ENCODE results near the gene GP5.

Gene GP5

DNA sequence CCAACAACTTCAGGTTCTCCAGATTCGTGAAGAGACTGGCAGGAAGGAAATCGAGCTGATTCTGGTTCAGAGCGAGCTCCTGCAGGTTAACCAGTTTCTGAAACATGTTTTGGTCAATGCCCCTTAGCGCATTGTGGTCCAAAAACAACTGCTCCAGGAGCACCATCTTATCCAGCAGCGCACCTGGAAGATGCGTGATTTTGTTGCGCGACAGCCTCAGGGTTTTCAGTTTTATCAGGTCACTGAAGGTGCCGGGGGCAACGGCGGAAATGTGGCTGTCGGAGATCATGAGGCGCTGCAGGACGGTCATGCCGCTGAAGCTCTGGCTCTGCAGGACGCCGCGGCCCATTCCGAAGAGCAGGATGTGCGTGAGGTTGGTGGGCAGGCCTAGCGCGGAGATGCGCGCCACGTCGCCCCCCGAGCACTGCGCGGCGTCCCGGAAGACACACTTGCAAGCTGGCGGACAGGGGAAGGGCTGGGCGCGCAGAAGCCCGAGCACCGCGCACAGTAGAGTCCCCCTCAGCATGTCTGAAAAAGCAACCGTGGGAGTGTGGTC lies 1.2 kb downstream of the GP5 start:
- no peak for DNase-seq (ENCODE audit: low read depth)

DNA sequence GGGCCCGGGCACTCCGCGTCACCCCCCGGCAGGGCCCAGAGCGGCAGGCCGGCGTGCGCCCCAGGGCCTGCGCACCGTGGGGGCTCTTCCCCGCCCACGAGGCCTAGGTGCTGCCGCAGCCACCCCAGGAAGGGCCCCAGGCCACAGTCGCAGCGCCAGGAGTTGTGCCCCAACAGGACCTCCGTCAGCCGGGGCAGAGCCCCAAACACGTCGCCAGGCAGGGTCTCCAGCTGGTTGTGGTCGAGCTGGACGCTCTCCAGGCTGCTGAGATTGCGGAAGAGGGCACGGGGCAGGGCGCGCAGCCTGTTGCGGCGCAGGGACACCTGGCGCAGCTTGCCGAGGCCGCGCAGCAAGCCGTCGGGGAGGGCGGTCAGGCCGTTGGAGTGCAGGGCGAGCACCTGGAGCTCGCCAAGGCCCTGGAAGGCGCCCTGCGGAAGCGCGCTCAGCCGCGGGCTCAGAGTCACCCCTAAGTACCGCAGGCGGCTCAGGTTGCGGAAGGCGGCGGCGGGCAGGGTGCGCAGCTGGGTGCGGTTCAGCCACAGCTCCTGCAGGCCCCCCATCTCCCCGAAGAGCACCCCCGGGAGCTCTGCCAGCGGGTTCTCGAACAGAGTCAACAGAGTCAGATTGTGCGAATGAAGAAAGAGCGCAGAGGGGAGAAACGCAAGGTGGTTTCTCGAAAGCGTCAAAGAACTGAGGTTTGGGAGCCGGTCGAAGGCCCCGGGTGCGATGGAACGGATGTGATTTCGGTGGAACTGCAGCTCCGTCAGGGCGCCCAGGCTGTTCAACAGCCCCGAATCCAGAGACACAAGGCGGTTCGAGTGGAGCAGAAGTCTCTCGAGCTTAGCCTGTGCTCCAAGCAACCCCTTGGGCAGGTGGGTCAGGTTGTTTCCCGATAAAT lies 2.0 kb downstream of the GP5 start:
- DNase-seq (ENCODE audit: low read depth), result peak; percentile 27

DNA sequence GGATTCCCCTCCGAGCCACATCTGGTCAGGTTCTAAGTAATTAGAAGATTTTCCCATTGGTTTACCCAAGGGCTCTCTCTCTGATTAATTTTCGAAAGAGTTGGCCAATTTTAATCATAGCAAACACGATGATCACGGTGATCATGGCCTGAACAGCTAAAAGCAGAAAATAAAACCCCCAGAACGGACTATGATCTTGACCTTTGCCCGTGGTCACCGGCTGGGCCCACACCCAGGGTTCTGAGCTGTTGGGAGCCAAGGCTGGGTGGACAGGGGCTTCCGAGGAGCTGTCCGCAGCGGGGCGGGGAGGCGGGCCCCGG lies 2.6 kb downstream of the GP5 start:
- no peak for DNase-seq (ENCODE audit: low read depth)

DNA sequence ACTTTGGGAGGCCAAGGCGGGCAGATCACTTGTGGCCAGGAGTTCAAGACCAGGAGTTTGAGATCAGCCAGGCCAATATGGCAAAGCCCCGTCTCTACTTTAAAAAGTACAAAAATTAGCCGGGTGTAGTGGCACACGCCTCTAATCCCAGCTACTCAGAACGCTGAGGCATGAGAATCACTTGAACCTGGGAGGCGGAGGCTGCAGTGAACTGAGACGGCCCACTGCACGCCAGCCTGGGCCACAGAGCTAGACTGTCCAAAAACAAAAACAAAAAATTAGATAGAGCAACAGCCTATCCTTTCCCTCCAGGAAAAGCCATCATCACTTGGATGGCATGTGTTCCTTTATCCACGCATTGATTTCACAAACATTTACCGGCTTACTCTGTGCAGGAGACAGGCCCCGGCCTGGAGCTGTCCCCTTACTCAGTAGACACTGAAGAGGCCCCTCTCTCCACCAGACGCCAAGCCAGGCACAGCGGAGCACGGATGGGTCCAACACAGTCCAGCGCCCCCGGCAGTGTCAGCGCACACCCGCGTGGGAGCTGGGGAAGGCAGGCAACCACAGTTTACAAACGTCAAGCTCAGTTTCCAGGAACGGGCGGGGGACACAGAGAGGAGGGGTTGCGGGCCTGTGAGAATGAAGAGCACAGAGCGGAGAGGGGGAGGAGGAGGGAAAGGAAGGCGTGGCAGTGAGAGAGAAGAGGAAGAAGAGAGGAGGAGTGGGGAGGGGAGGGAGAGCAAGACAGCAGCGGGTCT lies 3.1 kb downstream of the GP5 start:
- DNase-seq (ENCODE audit: low read depth), result peak; percentile 46

DNA sequence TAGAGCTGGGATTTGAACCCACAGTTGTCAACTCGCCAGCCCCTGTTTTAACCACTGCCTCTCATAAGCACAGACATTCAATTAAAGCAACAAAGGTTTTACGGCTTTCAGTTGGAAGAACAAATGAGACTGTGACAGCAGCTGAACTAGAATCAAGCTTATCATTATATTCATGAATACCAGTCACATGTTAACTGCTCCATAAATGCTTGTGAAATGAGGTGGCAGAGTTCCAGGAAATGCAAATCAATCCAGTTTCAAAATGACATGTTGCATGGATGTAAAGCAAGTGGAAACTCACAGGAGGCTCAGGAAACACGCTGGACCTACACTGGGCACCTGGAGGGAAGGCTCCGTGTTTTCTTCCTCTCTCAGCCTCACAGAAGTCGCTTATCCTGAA lies 3.9 kb downstream of the GP5 start:
- peak; percentile 52 for DNase-seq (ENCODE audit: low read depth)

DNA sequence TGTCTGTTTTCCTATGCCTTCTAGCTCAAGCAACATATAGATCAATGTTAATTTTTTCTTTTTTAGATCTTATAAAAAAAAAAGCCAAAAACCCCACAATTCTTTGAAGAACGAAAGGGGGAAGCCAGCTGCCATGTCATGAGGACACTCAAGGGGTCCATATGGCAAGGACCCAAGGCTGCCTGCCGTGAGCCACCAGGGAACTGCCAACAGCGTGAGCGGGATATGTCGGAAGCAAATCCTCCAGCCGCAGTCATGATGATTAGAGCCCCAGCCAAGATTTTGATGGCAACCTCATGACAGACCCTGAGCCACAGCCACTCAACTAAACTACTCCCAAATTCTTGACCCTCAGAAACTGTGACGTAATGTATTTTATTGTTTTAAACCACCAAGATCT lies 6.5 kb downstream of the GP5 start:
- no peak for DNase-seq (ENCODE audit: low read depth)

DNA sequence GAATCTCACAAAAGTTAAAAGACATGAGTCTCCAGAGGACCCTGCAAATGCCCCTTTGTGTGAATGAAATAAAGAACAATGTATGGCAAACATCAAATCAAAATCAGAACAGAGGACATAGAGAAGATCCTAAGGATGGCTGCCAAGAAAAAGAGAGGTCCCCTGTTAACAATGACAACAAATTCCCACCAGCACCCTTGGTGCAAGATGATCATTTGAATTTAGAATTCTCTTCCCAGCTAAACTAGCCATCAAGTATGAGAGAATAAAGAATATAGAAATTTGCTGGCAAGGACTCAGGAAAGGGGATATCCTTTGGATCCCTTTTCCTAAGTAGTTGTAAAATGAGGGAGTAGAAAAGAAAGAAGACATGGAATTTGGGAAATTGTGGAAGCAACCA lies 8.2 kb downstream of the GP5 start:
- DNase-seq (ENCODE audit: low read depth), result no peak

DNA sequence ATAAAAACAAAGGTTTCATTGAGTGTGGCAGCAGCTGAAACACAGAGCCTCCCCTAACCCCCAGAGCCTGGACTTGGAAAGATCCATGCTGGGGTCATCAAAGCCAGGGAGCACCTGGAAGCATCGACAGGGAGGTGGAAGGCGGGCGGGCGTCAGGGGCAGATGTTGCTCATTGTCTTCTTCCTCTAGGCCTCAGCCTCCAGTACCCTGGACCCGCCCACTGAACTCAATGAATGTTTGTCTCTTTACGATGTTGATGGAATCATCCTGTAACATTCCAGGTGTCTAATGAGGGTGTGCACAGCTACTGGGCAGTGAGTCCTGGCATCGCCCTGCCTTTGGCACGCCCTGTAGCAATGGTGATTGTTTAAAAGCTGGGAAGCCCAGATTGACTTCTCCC lies 9.8 kb downstream of the GP5 start:
- no peak for DNase-seq (ENCODE audit: low read depth)

DNA sequence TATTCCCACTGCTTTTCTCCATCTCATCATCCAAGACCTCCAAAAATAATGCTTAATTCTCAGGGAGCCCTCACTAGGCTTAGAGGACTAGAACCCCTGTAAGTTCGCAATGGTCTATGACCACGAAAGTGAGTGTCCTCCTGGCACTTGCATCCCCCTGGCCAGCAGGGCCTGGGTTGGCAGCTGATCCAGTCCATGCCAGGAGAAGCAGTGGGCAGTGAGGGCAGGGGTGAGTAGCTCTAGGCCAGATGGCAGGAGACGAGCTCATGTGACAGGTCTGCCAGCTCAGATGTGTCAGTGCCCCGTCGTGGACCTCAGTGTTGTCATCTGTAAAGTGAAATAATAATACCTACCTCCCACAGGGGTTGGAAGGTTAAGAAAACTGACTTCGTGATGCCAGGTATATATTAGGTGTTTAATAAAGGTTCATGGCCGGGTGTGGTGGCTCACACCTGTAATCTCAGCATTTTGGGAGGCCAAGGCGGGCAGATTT lies 11.1 kb downstream of the GP5 start:
- DNase-seq (ENCODE audit: low read depth), result no peak

DNA sequence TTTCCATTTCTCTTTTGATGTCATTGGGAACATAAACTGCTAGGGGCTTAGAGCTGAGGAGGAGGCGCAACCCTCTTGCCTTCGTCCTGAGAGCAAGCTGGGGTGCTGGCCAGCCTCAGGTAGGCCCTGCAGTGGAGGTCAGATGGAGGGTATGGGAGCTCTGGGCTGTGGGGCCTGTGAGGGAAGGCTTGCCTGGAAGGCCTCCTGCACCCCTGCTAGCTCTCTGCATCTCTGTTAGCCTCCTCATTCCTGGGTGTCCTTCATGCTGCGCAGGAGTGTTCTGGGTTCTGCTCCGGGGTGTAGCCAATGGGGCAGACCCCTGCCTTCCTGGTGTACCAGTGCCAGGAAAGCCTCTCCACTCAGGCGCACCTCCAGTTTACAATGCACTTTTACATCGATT lies 11.8 kb downstream of the GP5 start:
- DNase-seq (ENCODE audit: low read depth), result no peak

DNA sequence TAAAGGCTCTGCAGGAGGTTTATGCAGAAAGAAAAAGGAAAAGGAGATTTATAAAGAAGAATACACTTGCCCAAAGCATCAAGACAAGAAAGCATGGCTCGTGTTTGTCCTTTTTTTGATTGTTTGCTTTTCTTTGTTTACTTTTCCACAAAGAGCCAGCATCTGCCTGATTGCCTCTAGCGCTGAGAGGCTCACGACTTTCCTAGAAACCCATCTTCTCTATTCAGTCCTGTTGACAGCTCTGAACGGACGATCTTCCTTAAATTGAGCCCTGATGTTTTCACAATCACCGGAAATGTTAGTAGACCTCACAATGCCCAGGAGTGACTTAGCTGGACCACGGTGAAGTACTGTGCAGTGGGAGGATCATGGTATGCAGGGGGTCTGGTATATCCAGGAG lies 12.4 kb downstream of the GP5 start:
- DNase-seq (ENCODE audit: low read depth), result no peak

DNA sequence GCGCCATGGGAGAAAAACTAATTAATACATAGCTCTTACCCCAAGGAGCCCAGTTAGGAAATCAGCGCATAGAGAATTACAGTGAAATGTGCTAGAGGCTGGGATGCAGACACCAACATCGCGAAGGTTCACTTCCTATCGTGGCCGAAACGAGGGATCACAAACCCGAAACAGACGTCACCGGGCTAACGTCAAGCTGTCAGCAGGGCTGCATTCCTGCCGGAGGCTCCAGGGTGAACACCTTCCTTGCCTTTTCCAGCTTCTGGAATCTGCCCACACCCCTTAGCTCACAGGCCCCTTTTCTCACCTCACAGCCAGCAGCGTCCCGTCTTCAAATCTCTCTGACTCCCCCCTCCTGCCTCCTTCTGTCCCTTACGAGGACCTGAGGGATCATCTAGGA lies 13.0 kb downstream of the GP5 start:
- no peak for DNase-seq (ENCODE audit: low read depth)

DNA sequence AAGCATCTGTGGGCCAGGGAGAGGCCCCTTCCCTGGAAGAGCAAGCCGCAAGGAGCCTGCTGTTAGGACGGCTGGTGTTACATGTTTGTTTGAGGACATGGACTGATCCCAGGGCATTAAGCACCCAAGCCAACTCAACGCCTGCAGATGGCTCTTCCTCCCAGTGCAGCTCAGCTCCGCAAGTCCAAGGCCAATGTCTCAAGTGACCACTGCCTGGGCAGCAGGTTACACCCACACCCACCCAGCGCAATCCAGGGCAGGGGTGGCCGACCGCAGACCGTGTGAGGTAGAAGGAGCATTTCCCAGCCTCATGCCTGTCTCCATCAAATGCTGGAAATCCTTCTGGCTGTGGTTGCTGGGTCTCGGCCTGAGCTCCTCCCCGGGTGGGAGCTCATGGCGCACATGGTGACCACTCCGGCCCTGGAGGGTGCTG lies 14.5 kb downstream of the GP5 start:
- no peak for DNase-seq (ENCODE audit: low read depth)

DNA sequence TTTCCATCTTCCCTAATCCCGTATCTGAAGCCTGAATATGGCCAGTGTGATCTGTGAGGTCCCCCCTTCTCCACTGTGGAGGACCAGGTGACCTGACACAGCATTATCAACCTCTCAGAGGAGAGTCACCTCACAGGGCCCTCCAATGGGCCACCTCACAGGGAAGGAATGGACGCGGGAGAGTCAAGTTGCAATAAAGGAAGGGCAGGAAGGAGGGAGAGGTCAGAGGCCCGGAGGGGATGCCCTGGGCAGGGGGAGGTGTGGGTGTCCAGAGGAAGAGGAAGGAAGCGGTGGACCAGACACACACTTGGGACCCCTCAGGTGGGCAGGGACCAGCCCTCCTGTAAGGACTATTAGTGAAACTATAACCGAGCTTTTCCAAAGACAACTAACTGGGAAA lies 14.9 kb downstream of the GP5 start:
- no peak for DNase-seq (ENCODE audit: low read depth)

DNA sequence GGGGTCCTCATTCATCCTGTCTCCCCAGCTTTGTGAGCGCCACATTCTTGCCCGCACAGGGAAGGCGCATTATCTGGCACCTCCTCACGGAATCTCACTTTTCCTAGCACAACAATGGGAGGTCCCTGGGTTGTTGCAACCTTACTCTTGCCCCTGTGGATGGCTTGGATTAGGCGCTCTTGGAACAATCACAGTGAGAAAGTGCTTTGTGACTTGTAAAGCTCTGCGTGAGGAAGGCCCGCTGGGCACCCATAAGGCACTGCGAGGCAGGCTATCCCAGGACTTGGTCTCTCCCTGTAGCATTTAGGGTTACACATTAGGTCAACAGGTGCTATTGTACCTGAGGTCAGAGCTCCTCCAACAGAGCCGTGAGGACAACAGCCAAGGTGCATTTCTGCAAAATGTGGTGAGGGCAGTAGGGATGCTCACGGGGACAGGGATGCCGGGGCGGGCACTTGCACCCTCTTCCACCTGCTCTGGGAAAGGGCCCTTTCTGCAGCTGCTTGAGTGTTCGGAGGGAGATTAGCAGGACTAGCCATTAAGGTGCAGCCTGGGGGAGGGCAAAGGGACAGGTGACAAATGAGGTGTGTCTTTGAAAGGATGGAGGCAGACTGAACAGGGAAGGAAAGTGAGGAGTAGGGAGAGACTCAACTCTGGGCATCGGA lies 15.7 kb downstream of the GP5 start:
- DNase-seq (ENCODE audit: low read depth), result no peak

DNA sequence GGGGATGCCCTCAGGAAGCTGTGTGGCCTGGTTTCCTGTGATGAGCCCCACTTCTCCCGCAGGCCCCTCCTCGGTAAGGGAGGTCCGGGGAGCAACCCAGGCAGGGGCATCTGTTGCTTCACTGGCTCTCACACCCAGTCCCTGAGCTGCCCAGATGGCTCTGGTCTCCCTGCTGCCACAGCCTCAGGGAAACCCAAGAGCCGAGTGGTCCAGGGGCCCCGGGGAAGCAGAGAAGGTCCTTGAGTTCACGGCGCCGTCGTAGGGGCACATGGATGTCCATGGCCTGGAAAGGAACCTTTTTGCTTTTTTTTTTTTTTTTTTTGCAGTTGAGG lies 16.2 kb downstream of the GP5 start:
- DNase-seq (ENCODE audit: low read depth), result no peak

DNA sequence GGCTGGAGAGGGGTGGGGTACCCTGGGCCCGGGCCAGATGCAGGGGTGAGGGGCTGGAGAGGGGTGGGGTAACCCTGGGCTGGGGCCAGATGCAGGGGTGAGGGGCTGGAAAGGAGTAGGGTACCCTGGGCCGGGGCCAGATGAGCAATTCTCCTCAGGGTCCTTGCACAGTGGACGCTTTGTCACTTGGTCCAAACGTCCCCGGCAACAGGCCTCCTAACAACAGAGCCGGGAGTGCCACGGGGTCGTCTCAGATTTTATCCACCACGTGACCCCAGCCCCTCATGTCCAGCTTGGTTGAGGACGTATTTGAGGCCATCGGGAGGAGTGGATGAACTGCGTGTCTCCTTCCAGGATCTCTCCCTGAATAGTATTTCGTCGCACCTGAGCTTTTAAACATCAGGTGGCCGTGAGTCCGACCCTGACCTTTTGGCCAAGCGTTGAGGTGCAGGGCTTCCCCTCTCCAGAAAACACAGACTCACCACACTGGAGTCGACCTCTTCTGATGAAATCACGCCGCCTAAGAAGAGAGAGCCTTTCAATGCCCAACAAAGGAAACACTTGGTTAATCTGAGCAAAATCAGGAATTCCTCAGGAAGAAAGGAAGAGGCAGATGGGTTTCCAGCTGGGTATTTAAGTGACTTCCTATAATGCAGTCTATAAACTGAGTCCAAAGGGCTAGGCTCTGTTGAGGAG lies 16.7 kb downstream of the GP5 start:
- DNase-seq (ENCODE audit: low read depth), result no peak

DNA sequence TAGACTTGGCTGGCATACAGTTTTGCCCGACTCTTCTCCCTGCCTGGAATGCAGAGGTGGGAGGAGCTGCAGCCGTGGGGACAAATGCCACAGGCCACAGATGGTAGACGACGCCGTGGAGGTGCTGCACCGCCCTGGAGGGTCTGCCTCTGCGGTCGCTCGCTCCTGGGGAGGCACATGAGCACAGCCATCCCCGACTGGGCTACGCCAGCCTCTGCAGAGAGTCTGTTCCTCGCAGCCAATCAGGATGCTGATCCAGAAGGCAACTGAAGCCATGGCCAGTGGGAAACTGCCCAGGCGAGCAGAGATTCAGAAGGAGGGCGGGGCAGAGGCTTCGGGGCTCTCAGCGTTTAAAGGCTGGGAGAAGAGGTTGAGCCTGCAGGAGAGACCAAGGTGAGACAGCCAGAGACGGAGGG lies 17.6 kb downstream of the GP5 start:
- no peak for DNase-seq (ENCODE audit: low read depth)

DNA sequence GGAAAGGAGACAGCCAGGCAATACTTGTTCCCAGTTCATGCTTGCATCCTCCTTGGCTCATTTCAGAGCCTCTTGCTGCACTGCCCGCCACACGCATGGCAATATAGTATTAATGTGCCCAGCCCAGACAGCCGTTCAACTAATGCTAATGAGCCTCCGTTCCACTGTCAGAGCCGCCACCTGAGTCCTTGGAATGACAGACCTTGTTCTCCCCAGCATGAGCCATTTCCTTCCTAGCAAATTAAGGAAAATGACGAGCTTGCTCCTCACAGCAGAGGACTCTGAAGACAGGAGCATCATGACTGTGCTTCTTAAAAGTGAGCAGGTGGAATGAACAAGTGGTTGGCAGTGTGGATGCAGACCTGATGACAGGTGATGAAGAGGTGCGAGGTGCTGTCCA lies 18.7 kb downstream of the GP5 start:
- DNase-seq (ENCODE audit: low read depth), result no peak

DNA sequence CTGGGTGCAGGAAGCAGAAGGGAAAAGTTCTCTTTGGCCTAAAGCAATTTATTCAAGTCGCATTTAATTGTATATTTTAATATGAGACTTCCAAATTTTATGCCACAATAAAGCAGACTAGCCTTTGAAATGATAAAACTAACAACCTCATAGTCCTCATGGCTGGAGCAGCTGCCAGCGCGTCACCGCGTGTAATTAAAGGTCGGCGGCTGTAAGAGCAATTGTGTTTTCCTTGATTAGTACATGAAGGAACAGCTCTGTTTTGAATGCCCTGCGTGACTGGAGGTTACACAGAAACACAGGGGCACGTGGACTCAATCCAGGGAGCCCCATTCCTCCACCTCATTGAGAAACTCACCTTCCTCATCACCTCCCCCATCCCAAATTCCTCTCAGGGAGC lies 19.4 kb downstream of the GP5 start:
- DNase-seq (ENCODE audit: low read depth), result no peak

DNA sequence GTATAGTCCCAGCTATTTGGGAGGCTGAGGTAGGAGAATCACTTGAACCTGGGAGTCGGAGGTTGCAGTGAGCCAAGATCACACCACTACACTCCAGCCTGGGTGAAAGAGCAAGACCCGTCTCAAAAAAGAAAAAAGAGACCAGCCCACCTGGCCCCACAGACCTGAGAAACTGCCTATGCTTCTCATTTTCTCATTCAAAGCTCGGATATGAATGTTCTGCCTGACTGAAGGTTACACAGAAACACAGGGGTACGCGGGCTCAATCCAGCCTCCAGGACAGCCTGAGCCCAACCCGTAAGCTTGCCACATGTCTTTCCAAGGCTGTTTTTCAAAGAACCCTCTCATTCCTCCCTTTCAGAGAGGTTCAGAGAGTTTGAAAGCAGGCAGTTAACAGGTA lies 19.8 kb downstream of the GP5 start:
- DNase-seq (ENCODE audit: low read depth), result no peak

DNA sequence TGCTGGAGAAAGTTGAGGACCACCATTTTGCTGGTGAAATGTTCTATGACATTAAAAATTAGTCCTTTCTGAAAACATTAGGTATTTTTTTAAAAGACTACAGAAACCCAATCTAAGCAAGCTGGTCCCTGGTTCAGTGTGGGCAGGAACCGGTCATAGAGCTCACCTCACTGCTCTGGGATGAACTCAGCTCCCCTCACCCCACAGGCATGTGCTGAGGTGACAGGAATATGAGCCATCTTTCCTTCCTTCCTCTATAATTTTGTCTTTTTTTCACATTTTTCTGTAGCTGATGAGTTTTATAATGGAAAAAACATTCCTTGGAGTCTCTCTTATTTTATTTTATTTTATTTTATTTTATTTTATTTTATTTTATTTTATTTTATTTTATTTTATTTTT lies 21.4 kb downstream of the GP5 start:
- DNase-seq (ENCODE audit: low read depth), result no peak
